GM19438 (cell line): ENCODE measurements around the gene CCDC9.

Experiments used
- ATAC-seq: cut with Tn5 transposase; IDR thresholded peaks from one replicate; pipeline ENCODE4 v1.9.1; 2021; ENCODE audit warnings: low read depth; ENCODE audit not compliant: unreplicated experiment

The CCDC9 gene

DNA sequence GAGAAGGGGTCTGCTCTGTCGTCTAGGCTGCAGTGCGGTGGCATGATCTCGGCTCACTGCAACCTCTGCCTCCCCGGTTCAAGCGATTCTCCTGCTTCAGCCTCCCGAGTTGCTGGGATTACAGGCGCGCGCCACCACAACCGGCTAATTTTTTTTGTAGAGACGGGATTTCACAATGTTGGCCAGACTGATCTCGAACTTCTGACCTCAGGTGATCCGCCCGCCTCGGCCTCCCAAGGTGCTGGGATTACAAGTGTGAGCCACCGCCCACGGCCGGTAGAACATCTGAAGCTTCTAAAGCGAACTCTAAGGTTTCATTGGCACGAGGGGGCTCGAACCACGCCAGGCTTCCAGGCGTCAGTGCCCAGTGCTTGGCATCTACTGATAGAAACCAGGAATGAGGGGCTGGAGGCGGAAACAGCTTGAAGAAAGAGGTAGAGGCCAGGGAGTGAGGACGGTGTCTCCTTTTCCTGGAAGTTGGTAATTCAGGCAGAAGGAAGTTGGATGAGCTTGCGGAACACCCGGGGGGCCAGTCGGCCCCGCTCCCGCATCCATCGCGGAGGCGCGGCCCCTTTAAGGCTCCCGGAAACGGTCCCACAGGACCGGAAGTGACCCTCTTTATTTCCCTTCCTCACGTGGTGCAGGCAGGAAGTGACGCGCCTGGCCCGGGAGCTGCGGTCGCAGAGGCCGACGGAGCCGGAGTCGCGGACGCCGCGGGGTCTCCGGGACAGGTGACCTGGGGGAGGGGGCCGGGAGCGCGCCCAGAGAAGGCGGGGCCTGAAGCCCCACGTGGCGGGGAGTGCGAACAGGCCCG, at the start of gene CCDC9:
TSS of gene CCDC9 (plus strand) at position 647 of the 814 bp plus-strand sequence. CDS start 1,876 bp downstream, outside the sequence.
- peak; percentile 42 for ATAC-seq

DNA sequence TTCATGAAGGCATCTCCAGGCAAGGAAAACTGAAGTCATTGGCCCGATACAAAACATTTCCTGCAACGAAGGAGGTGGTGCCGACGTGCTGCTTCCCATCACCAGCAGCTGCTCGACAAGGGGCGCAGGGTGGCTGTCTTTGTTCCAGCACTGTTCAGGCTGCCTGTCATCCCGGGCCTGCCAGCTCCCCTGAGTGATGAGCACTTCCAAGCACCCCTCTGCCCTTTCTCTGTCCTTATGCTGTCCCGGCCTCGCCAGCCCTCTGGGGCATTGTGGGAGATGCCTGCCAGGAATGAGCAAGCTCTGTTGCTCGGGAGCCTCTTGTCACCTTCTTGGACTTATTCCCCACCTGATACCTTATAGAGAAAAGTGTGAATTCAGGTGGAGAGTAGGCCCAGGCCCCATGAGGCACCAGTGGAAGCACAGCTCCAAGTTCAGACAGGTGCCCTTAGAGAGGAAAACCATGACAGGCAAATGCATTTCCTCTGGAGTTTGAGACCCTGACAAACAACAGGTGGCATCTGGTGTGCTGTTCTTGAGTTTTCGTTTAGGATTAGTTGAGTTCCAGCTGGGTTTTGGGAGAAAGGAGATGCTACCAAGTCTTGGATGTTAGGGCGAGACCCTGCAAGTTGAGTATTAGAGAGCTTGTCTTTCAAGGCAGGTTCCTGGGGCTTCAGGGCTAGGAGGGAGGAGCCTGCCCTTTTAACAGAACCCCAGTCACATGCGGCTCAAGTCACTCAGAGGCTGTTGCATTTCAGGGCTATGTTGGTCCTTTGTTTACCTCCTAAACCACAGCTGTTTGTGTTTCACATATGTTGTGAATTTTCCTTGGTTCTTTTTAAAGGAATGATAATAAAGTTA, 46.8 kb upstream of the CCDC9 start:
- no peak for ATAC-seq

DNA sequence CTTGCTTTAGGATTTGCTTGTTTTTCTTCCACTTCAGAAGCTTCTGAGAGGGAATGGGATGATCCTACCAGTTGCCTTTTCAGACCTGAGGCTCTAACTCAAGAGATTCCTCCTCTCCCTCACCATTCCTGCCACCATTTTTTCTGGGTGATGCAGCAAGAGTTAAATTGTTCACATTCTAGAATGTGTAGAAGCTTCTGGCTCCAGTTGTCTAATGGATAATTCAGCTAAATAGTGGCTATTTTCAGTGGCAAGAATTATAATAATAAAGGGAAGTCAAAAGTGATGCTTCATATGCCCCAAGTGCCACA, 46.2 kb upstream of the CCDC9 start:
- ATAC-seq: no peak

GRCh38 chr19:47210689-47211316, 45.5 kb upstream of the CCDC9 start:
- ATAC-seq: no peak

GRCh38 chr19:47215581-47215980, 40.7 kb upstream of the CCDC9 start:
- no peak for ATAC-seq

DNA sequence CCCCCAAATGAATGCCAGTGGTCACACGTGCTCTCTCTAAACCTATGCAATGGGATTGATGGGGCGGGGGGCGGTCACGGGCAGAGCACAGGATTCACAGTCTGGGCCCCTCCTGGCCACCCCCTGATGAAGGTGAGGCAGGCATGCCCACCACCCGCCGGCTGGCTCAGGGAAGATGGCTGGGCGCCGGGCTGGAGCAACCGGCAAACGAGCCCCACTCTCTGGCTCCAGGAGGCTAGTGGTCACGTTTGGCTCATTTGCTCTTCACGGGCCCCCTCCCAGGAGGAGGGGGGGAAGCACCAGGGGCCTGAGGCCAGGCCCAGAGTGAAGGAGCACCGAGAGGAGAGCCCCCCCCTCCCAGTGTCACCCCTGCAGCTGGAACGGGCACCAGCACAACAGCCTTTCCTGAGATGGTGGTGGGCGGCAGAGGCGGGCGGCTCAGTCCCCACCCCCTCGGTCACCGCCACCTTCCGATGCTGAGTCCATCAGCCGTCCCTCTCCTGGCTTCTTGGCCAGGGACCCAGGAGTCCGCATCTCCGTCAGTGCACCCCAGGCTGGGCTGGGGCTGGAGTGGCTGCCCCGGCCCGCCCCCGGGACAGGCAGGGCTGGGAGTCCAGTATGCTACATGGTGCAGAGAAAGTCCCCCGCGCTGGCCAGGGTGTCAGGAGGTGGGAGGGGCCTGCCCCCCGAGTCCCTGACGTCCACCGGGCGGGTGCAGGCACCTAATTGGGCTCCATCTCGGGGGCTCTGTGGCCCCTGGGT, 35.1 kb upstream of the CCDC9 start:
- ATAC-seq: no peak

DNA sequence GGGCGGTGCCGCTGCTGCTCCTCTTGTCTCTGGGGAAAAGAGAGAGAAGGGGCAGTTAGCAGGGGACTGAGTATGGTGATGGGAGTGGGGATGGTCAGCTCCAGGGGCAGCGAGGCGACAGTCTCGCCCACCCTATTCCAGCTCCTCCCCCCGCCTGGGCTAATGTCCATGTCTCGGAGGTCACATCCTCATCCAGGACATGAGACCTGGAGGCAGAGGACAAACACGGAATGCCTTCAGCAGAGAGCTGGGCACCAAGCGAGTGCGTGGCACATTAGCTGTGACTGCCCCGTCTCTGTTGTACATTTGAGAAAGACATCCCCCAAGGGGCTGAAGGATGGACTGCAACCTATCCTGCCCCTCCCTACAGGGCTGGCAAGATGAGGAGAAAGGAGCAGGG, 34.4 kb upstream of the CCDC9 start:
- no peak for ATAC-seq

- no peak for ATAC-seq
These were observed 30.4 kb upstream of the CCDC9 start for GRCh38 chr19:47225746-47226425.

GRCh38 chr19:47226426-47227351, 29.6 kb upstream of the CCDC9 start:
- no peak for ATAC-seq

- ATAC-seq: no peak
These were observed 28.8 kb upstream of the CCDC9 start for GRCh38 chr19:47227352-47228167.

- ATAC-seq: no peak
These were observed 28.0 kb upstream of the CCDC9 start for GRCh38 chr19:47228168-47228936.

- ATAC-seq: no peak
These were observed 27.2 kb upstream of the CCDC9 start for GRCh38 chr19:47228937-47229675.

GRCh38 chr19:47229676-47230053, 26.7 kb upstream of the CCDC9 start:
- ATAC-seq: no peak

GRCh38 chr19:47230054-47230920, 26.0 kb upstream of the CCDC9 start:
- no peak for ATAC-seq

- no peak for ATAC-seq
These were observed 25.5 kb upstream of the CCDC9 start, which contains the start of gene BBC3 for GRCh38 chr19:47230921-47231214. TSS of gene BBC3 (minus strand) at chr19:47231199. CDS start at chr19:47228431, 2,768 bp downstream.
